ENCODE data around the gene HIGD1C.

HIGD1C gene

DNA sequence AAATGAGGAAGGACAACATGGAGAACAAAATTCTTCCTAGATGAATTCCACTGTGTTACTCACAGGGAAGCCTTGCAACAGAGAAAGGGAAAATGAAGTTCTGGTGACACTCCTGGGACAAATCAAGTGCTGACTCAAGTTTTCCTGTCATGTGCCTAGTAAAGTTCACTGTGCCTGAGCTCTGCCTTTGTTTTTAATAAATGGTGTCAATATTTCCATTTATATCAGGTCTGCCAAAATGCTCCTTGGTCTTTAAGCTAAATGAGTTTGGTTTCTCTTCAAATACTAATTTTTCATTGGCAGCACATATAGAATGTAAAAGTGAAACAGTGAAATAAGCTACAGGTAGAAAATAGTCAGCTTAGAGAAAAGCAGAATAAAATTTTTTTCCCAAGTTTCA lies 33.0 kb downstream of the HIGD1C start:
- H3K4me1 ChIP-seq (ENCODE audit: control insufficient read depth, insufficient read depth, low read length) = no peaks in the 10 kb centered on the region
- POLR2A ChIA-PET = interaction anchor here (0.8 to 1.9 kb wide), 2 partner anchors 12 to 221 kb away, joined by 4 to 10 read pairs; partner anchors contain the start of gene ATF1
- H3K36me3 ChIP-seq (ENCODE audit: control insufficient read depth in 2 of 2, insufficient read depth in 1 of 2, low read length in 2 of 2) = peaks cover 22 to 39% of the 10 kb centered on the region in 2 experiments
- no peak overlapping the region for H3K27ac ChIP-seq (ENCODE audit: extremely low read depth, low read depth, low read length)
- CTCF ChIA-PET = interaction anchor here (0.7 to 4.2 kb wide), 9 partner anchors 14 to 366 kb away, joined by 3 to 55 read pairs (median 6); partner anchors contain the start of gene SLC11A2
- H3K9me3 ChIP-seq (ENCODE audit: control insufficient read depth, insufficient read depth, low read depth, low read length) = no peaks in the 10 kb centered on the region
- no peak overlapping the region for H3K4me3 ChIP-seq (ENCODE audit: low read depth, low read length)
- no peak for TF ChIP-seq KLF9 (tag by site-specific recombination; IDR thresholded peaks at IDR 0.05; ENCODE audit: low read depth)
- no peak for TF ChIP-seq TCF7L2 (IDR thresholded peaks at IDR 0.05; ENCODE audit: borderline replicate concordance, low read depth, low read length)
- peak; percentile 58 for TF ChIP-seq PRDM1 (tag by site-specific recombination; IDR thresholded peaks at IDR 0.05)

DNA sequence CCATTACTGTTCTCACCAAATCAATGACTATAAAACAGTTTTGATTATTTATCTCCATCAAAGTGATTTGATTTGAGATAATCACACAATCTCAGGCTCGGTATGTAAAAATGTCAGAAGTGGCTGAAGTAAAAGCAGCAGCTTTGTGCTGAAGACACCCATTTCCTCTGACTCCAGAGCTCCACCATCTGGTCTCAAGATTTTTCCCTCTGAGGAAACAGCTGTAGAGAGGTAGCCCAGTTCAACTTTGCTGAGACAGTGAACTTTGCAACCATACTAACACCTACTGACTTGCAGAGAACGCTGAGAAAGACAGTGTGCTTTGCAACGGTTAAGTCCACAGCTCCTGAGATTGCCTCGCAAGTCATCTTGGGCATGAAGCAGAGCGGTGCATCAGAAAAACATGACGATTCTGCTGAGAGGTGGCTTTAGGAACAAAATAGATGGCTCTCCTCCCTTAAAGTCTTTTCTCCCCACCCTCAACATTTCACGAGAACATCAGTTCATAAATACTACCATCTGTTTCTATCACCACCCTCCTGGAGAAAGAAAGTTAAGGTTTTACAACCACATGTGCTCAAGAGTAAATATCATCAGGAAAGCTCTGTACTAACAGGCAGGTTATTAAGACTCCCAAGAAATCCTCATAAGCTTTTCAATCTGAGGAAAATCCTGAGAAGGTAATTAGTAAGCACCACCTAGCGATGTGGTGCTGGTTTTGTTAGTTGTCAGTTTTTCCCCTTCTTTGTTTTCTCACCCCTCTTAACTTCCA lies 34.8 kb downstream of the HIGD1C start:
- no peak overlapping the region for H3K4me3 ChIP-seq (ENCODE audit: low read depth, low read length)
- peaks cover 34 to 57% of the 10 kb centered on the region in 2 experiments for H3K36me3 ChIP-seq (ENCODE audit: control insufficient read depth in 2 of 2, insufficient read depth in 1 of 2, low read length in 2 of 2)
- ChIA-PET CTCF (interaction anchor here (0.6 to 4.2 kb wide), 15 partner anchors 12 to 537 kb away, joined by 3 to 55 read pairs (median 5); partner anchors contain the start of gene SLC11A2), POLR2A (interaction anchor here (0.6 kb wide), 1 partner anchor 226 kb away, joined by 4 read pairs; no protein-coding TSS in a partner anchor)
- no peaks in the 10 kb centered on the region for H3K4me1 ChIP-seq (ENCODE audit: control insufficient read depth, insufficient read depth, low read length)
- TF ChIP-seq, protein P1, sequence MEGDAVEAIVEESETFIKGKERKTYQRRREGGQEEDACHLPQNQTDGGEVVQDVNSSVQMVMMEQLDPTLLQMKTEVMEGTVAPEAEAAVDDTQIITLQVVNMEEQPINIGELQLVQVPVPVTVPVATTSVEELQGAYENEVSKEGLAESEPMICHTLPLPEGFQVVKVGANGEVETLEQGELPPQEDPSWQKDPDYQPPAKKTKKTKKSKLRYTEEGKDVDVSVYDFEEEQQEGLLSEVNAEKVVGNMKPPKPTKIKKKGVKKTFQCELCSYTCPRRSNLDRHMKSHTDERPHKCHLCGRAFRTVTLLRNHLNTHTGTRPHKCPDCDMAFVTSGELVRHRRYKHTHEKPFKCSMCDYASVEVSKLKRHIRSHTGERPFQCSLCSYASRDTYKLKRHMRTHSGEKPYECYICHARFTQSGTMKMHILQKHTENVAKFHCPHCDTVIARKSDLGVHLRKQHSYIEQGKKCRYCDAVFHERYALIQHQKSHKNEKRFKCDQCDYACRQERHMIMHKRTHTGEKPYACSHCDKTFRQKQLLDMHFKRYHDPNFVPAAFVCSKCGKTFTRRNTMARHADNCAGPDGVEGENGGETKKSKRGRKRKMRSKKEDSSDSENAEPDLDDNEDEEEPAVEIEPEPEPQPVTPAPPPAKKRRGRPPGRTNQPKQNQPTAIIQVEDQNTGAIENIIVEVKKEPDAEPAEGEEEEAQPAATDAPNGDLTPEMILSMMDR (tag by site-specific recombination; IDR thresholded peaks at IDR 0.05) = peak; percentile 58
- TF ChIP-seq, protein P2, sequence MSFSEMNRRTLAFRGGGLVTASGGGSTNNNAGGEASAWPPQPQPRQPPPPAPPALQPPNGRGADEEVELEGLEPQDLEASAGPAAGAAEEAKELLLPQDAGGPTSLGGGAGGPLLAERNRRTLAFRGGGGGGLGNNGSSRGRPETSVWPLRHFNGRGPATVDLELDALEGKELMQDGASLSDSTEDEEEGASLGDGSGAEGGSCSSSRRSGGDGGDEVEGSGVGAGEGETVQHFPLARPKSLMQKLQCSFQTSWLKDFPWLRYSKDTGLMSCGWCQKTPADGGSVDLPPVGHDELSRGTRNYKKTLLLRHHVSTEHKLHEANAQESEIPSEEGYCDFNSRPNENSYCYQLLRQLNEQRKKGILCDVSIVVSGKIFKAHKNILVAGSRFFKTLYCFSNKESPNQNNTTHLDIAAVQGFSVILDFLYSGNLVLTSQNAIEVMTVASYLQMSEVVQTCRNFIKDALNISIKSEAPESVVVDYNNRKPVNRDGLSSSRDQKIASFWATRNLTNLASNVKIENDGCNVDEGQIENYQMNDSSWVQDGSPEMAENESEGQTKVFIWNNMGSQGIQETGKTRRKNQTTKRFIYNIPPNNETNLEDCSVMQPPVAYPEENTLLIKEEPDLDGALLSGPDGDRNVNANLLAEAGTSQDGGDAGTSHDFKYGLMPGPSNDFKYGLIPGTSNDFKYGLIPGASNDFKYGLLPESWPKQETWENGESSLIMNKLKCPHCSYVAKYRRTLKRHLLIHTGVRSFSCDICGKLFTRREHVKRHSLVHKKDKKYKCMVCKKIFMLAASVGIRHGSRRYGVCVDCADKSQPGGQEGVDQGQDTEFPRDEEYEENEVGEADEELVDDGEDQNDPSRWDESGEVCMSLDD (tag by site-specific recombination; IDR thresholded peaks at IDR 0.05) = no peak
- peak; percentile 70 for TF ChIP-seq ZNF654 (tag by site-specific recombination; IDR thresholded peaks at IDR 0.05; ENCODE audit: low read depth)
- no peaks in the 10 kb centered on the region for H3K9me3 ChIP-seq (ENCODE audit: control insufficient read depth, insufficient read depth, low read depth, low read length)
- H3K27ac ChIP-seq (ENCODE audit: extremely low read depth, low read depth, low read length) = no peak overlapping the region; the same call in 1 of the 2 replicates

DNA sequence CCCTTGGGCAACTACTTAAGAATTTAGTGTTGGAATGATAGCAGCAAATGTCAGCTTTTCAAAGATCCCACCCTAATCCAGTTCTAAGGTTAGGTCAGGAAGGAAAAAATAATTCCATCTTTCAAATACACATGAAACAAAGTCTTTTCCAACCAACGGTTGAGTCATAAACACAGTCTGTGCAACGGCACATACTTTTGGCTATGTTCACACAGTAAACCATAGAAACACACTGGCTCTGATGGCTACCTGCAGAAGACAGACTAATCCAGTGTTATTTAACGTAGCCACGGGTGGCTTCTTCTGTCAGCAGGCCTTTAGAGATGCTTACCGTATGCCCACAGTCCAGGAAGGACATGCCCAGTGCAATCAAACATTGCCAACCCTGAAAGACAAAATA lies 35.7 kb downstream of the HIGD1C start:
- TF ChIP-seq SALL2 (tag by site-specific recombination; IDR thresholded peaks at IDR 0.05; ENCODE audit: borderline replicate concordance) (no peak), ZNF140 (tag by site-specific recombination; IDR thresholded peaks at IDR 0.05) (no peak), ZNF670 (tag by site-specific recombination; IDR thresholded peaks at IDR 0.05; ENCODE audit: low read depth) (no peak)
- no peak overlapping the region for H3K4me3 ChIP-seq (ENCODE audit: low read depth, low read length)
- no peaks in the 10 kb centered on the region for H3K4me1 ChIP-seq (ENCODE audit: control insufficient read depth, insufficient read depth, low read length)
- no peaks in the 10 kb centered on the region for H3K9me3 ChIP-seq (ENCODE audit: control insufficient read depth, insufficient read depth, low read depth, low read length)
- H3K27ac ChIP-seq (ENCODE audit: extremely low read depth, low read depth, low read length) = no peak overlapping the region
- POLR2A ChIA-PET = no interaction called here
- CTCF ChIA-PET = interaction anchor here (0.5 to 4.2 kb wide), 7 partner anchors 40 to 537 kb away, joined by 3 to 55 read pairs (median 5); partner anchors contain the start of gene SLC11A2
- peaks cover 39 to 66% of the 10 kb centered on the region in 2 experiments for H3K36me3 ChIP-seq (ENCODE audit: control insufficient read depth in 2 of 2, insufficient read depth in 1 of 2, low read length in 2 of 2)

DNA sequence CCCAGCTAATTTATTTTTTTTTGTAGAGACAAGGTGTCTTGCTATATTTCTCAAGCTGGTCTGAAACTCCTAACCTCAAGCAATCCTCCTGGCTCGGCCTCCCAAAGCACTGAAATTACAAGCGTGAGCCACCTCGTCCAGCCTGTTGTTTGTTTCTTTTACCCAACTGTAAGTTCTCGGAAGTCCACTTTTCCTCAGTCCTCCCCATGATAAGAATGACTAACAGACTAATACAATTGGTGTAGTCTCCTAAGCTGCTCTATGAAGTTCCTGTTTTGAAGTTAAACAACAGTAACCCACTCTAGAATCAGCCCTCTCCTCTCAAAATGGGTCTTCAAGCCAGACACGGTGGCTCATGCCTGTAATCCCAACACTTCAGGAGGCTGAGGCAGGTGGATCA lies 36.5 kb downstream of the HIGD1C start:
- Histone ChIP-seq H3K9me3 (ENCODE audit: control insufficient read depth, insufficient read depth, low read depth, low read length) (no peaks in the 10 kb centered on the region), H3K4me1 (ENCODE audit: control insufficient read depth, insufficient read depth, low read length) (no peaks in the 10 kb centered on the region), H3K27ac (ENCODE audit: extremely low read depth, low read depth, low read length) (no peak overlapping the region), H3K36me3 (ENCODE audit: control insufficient read depth in 2 of 2, insufficient read depth in 1 of 2, low read length in 2 of 2) (peaks cover 45 to 73% of the 10 kb centered on the region in 2 experiments), H3K4me3 (ENCODE audit: low read depth, low read length) (no peak overlapping the region)
- TF ChIP-seq GLIS2 (tag by site-specific recombination; IDR thresholded peaks at IDR 0.05) (no peak), ZNF223 (tag by site-specific recombination; IDR thresholded peaks at IDR 0.05) (no peak), ZNF654 (tag by site-specific recombination; IDR thresholded peaks at IDR 0.05; ENCODE audit: low read depth) (no peak), GLIS1 (tag by site-specific recombination; IDR thresholded peaks at IDR 0.05) (no peak), ZBTB1 (tag by site-specific recombination; IDR thresholded peaks at IDR 0.05) (no peak)
- TF ChIP-seq, protein P3, sequence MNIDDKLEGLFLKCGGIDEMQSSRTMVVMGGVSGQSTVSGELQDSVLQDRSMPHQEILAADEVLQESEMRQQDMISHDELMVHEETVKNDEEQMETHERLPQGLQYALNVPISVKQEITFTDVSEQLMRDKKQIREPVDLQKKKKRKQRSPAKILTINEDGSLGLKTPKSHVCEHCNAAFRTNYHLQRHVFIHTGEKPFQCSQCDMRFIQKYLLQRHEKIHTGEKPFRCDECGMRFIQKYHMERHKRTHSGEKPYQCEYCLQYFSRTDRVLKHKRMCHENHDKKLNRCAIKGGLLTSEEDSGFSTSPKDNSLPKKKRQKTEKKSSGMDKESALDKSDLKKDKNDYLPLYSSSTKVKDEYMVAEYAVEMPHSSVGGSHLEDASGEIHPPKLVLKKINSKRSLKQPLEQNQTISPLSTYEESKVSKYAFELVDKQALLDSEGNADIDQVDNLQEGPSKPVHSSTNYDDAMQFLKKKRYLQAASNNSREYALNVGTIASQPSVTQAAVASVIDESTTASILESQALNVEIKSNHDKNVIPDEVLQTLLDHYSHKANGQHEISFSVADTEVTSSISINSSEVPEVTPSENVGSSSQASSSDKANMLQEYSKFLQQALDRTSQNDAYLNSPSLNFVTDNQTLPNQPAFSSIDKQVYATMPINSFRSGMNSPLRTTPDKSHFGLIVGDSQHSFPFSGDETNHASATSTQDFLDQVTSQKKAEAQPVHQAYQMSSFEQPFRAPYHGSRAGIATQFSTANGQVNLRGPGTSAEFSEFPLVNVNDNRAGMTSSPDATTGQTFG (tag by site-specific recombination; IDR thresholded peaks at IDR 0.05; ENCODE audit: borderline replicate concordance) = no peak
- POLR2A ChIA-PET = no interaction called here
- CTCF ChIA-PET = interaction anchor here (0.6 to 1.5 kb wide), 4 partner anchors 9 to 341 kb away, joined by 3 read pairs; no protein-coding TSS in a partner anchor
